Liver (tissue), 3 donors: ENCODE measurements around the gene OSMR.

Source experiments
- CTCF ChIP-seq: fragments of 150-350 bp; IDR thresholded peaks from 2 replicates; pipeline ENCODE4 v1.5.1; 2017; ENCODE audit warnings: improper control_type of control experiment, low read depth, low read length; ENCODE audit not compliant: missing input control
- EGR1 ChIP-seq, 2 donors: IDR thresholded peaks; 2 replicates each; pipeline ENCODE4 v1.6.1; 2016 to 2018; ENCODE audit warnings: antibody characterized with exemption in 2 of 2, low read depth in 2 of 2
- GABPA ChIP-seq, 2 donors: IDR thresholded peaks in 1 of 2; conservative IDR thresholded peaks in 1 of 2; 2 replicates each; pipeline ENCODE4 v1.6.1; 2016; ENCODE audit warnings: antibody characterized with exemption in 2 of 2, mild to moderate bottlenecking in 1 of 2, moderate library complexity in 1 of 2
- HNF4G ChIP-seq: IDR thresholded peaks from 2 replicates; pipeline ENCODE4 v1.6.1; 2016; ENCODE audit warnings: antibody characterized with exemption
- JUND ChIP-seq, 2 donors: IDR thresholded peaks; 2 replicates each; pipeline ENCODE4 v1.6.1; 2016; ENCODE audit warnings: antibody characterized with exemption in 2 of 2
- NR2F2 ChIP-seq: IDR thresholded peaks from 2 replicates; pipeline ENCODE4 v1.6.1; 2016; ENCODE audit warnings: antibody characterized with exemption
- RAD21 ChIP-seq, 2 donors: IDR thresholded peaks; 2 replicates each; pipeline ENCODE4 v1.6.1; 2016; ENCODE audit warnings: antibody characterized with exemption in 2 of 2, mild to moderate bottlenecking in 2 of 2
- RXRA ChIP-seq, 2 donors: IDR thresholded peaks; 2 replicates each; pipeline ENCODE4 v1.6.1; 2017 to 2018; ENCODE audit warnings: antibody characterized with exemption in 2 of 2, mild to moderate bottlenecking in 1 of 2
- SP1 ChIP-seq: IDR thresholded peaks from 2 replicates; pipeline ENCODE4 v1.6.1; 2018; ENCODE audit warnings: antibody characterized with exemption, mild to moderate bottlenecking
- TAF1 ChIP-seq: conservative IDR thresholded peaks from 2 replicates; pipeline ENCODE4 v1.6.1; 2016; ENCODE audit warnings: antibody characterized with exemption, mild to moderate bottlenecking
- YY1 ChIP-seq: IDR thresholded peaks from 2 replicates; pipeline ENCODE4 v1.6.1; 2016; ENCODE audit warnings: antibody characterized with exemption, mild to moderate bottlenecking
- TF ChIP-seq, protein P1 (sequence below): IDR thresholded peaks from 2 replicates; pipeline ENCODE4 v1.6.1; 2016; ENCODE audit warnings: antibody characterized with exemption, mild to moderate bottlenecking
- TF ChIP-seq, protein P2 (sequence below): IDR thresholded peaks from 2 replicates; pipeline ENCODE4 v1.6.1; 2016; ENCODE audit warnings: antibody characterized with exemption
- TF ChIP-seq, protein P3 (sequence below): IDR thresholded peaks from 2 replicates; pipeline ENCODE4 v1.6.1; 2016; ENCODE audit warnings: antibody characterized with exemption
- donor health status: healthy.
- donor health status: healthy.

DNA sequence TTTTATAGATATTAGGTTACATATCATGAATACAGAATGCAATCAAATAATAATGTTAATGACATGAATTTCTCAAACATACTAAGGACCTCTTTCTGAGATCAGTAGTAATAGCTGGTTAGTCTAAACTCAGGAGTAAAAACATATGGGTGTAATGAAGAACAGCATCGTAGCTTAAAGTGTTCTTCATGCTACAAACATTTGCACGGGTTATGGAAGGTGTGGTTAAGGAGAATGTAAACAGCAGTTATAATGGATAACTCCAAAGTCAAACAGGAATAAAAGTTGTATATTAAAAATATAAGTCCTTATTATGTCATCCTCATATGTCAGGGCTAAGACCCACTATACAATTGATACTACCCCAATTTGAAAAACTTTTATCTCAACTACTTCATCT, 115.9 kb downstream of the OSMR start:
- TF ChIP-seq CTCF (no peak), NR2F2 (no peak), GABPA (IDR thresholded peaks at IDR 0.05 in 1 of 2, conservative IDR thresholded peaks at IDR 0.05 in 1 of 2) (no peak), YY1 (no peak), RAD21 (IDR thresholded peaks at IDR 0.05) (no peak), HNF4G (no peak), TAF1 (no peak), SP1 (no peak), JUND (IDR thresholded peaks at IDR 0.05) (no peak), EGR1 (IDR thresholded peaks at IDR 0.05; ENCODE audit: low read depth in 2 of 2) (no peak), RXRA (IDR thresholded peaks at IDR 0.05) (no peak)
- TF ChIP-seq, protein P1, sequence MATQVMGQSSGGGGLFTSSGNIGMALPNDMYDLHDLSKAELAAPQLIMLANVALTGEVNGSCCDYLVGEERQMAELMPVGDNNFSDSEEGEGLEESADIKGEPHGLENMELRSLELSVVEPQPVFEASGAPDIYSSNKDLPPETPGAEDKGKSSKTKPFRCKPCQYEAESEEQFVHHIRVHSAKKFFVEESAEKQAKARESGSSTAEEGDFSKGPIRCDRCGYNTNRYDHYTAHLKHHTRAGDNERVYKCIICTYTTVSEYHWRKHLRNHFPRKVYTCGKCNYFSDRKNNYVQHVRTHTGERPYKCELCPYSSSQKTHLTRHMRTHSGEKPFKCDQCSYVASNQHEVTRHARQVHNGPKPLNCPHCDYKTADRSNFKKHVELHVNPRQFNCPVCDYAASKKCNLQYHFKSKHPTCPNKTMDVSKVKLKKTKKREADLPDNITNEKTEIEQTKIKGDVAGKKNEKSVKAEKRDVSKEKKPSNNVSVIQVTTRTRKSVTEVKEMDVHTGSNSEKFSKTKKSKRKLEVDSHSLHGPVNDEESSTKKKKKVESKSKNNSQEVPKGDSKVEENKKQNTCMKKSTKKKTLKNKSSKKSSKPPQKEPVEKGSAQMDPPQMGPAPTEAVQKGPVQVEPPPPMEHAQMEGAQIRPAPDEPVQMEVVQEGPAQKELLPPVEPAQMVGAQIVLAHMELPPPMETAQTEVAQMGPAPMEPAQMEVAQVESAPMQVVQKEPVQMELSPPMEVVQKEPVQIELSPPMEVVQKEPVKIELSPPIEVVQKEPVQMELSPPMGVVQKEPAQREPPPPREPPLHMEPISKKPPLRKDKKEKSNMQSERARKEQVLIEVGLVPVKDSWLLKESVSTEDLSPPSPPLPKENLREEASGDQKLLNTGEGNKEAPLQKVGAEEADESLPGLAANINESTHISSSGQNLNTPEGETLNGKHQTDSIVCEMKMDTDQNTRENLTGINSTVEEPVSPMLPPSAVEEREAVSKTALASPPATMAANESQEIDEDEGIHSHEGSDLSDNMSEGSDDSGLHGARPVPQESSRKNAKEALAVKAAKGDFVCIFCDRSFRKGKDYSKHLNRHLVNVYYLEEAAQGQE, result no peak
- TF ChIP-seq, protein P2, sequence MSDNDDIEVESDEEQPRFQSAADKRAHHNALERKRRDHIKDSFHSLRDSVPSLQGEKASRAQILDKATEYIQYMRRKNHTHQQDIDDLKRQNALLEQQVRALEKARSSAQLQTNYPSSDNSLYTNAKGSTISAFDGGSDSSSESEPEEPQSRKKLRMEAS, result no peak
- TF ChIP-seq, protein P3, sequence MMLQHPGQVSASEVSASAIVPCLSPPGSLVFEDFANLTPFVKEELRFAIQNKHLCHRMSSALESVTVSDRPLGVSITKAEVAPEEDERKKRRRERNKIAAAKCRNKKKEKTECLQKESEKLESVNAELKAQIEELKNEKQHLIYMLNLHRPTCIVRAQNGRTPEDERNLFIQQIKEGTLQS, result no peak
